SK-N-MC (cell line): ENCODE data around the gene CP.

ENCODE experiments used
- EZH2 ChIP-seq: fragments of 200-600 bp; sonication (generic); IDR thresholded peaks from one replicate; pipeline ENCODE4 v1.6.1; 2017; ENCODE audit warnings: antibody characterized with exemption
- POLR2AphosphoS5 ChIP-seq: IDR thresholded peaks from 2 replicates; pipeline ENCODE4 v1.6.1; 2012; ENCODE audit warnings: mild to moderate bottlenecking, low read depth, low read length, borderline replicate concordance

DNA sequence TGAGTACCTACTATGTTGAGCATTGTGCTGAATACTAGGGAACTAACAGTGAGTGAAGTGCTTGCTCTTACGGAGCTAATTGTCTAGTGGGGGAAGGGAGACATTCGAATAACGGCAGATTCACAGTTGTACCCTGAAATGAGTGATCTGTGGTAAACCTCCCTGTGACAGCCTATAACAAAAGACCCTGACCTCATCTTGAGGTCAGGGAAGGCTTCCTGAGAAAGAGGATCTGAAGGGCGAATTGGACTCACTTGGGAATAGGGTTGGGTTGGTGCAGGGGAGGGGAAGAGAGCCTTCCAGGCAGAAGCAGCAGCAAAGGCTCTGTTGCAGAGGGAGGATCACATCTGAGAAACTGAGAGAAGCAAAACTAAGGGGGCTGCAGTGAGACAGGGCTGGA, 78.9 kb downstream of the CP start:
- TF ChIP-seq EZH2 (no peak), POLR2AphosphoS5 (no peak)
